H9 (cell line): Measurements from ENCODE around the gene COQ5. TPM values are rescaled to one million over a fixed set of nuclear protein-coding genes. Genes with fewer than 3 reads are reported as not detected.

Experiments used
- DNase-seq: peaks from one replicate; pipeline ENCODE4 v3.0.0-alpha.2; 2017
- H2AFZ ChIP-seq: one replicate; pipeline ENCODE4 v1.6.1; 2013; ENCODE audit warnings: mild to moderate bottlenecking, low read length, control low read depth, moderate library complexity
- H2AK5ac ChIP-seq: 2 replicates; pipeline ENCODE4 v1.6.1; 2013; ENCODE audit warnings: low read length, control low read depth, mixed read lengths; ENCODE audit not compliant: insufficient read length
- H2BK120ac ChIP-seq: one replicate; pipeline ENCODE4 v1.6.1; 2013; ENCODE audit warnings: low read depth, mild to moderate bottlenecking, low read length, control low read depth, inconsistent platforms; ENCODE audit not compliant: poor library complexity, severe bottlenecking
- H2BK12ac ChIP-seq: 2 replicates; pipeline ENCODE4 v1.6.1; 2013; ENCODE audit warnings: low read length, control low read depth, mixed read lengths, low read depth; ENCODE audit not compliant: insufficient read length
- H2BK15ac ChIP-seq: 2 replicates; pipeline ENCODE4 v1.6.1; 2013; ENCODE audit warnings: low read depth, low read length, control low read depth
- H2BK20ac ChIP-seq: one replicate; pipeline ENCODE4 v1.6.1; 2013; ENCODE audit warnings: low read depth, mild to moderate bottlenecking, low read length, control low read depth, inconsistent platforms; ENCODE audit not compliant: poor library complexity, severe bottlenecking
- H2BK5ac ChIP-seq: 2 replicates; pipeline ENCODE4 v1.6.1; 2013; ENCODE audit warnings: low read length, control low read depth, mixed read lengths; ENCODE audit not compliant: insufficient read length
- H3K14ac ChIP-seq: 2 replicates; pipeline ENCODE4 v1.6.1; 2013; ENCODE audit warnings: low read length, control low read depth; ENCODE audit not compliant: insufficient read depth
- H3K18ac ChIP-seq: 2 replicates; pipeline ENCODE4 v1.6.1; 2013; ENCODE audit warnings: low read depth, mild to moderate bottlenecking, mixed read lengths, low read length, control low read depth; ENCODE audit not compliant: insufficient read length
- H3K23ac ChIP-seq: 2 replicates; pipeline ENCODE4 v1.6.1; 2013; ENCODE audit warnings: low read length, control low read depth, mixed read lengths, low read depth; ENCODE audit not compliant: insufficient read length
- H3K23me2 ChIP-seq: 2 replicates; pipeline ENCODE4 v1.6.1; 2013; ENCODE audit warnings: low read depth, mild to moderate bottlenecking, mixed read lengths, low read length, control low read depth; ENCODE audit not compliant: insufficient read length, poor library complexity, severe bottlenecking
- H3K27ac ChIP-seq: 2 replicates; pipeline ENCODE4 v1.5.1; 2013; ENCODE audit warnings: low read length, control low read depth, mixed read lengths, low read depth; ENCODE audit not compliant: insufficient read length
- H3K27me3 ChIP-seq: 2 replicates; pipeline ENCODE4 v1.6.1; 2013; ENCODE audit warnings: low read length, control low read depth, inconsistent platforms; ENCODE audit not compliant: insufficient read depth
- H3K4ac ChIP-seq: 2 replicates; pipeline ENCODE4 v1.6.1; 2013; ENCODE audit warnings: low read depth, mild to moderate bottlenecking, control low read depth, inconsistent platforms, low read length, moderate library complexity
- H3K4me1 ChIP-seq: 2 replicates; pipeline ENCODE4 v1.6.1; 2013; ENCODE audit warnings: low read length, control low read depth, inconsistent platforms; ENCODE audit not compliant: insufficient read depth
- H3K4me2 ChIP-seq: 2 replicates; pipeline ENCODE4 v1.6.1; 2013; ENCODE audit warnings: low read length, control low read depth, mixed read lengths; ENCODE audit not compliant: insufficient read length, insufficient read depth
- H3K56ac ChIP-seq: 2 replicates; pipeline ENCODE4 v1.6.1; 2013; ENCODE audit warnings: low read depth, mild to moderate bottlenecking, mixed read lengths, low read length, control low read depth; ENCODE audit not compliant: insufficient read length
- H3K79me1 ChIP-seq: 2 replicates; pipeline ENCODE4 v1.6.1; 2013; ENCODE audit warnings: low read depth, mild to moderate bottlenecking, moderate library complexity, low read length, control low read depth, inconsistent platforms; ENCODE audit not compliant: insufficient read depth, poor library complexity, severe bottlenecking
- H3K79me2 ChIP-seq: 2 replicates; pipeline ENCODE4 v1.6.1; 2013; ENCODE audit warnings: low read length, control low read depth, inconsistent platforms; ENCODE audit not compliant: insufficient read depth
- H3K9ac ChIP-seq: 2 replicates; pipeline ENCODE4 v1.6.1; 2013; ENCODE audit warnings: low read length, control low read depth, mixed read lengths; ENCODE audit not compliant: insufficient read length; ENCODE audit errors: extremely low read depth
- H3K9me3 ChIP-seq: one replicate; pipeline ENCODE4 v1.6.1; 2013; ENCODE audit warnings: low read depth, low read length, inconsistent platforms; ENCODE audit not compliant: control insufficient read depth
- H3T11ph ChIP-seq: one replicate; pipeline ENCODE4 v1.6.1; 2013; ENCODE audit warnings: mild to moderate bottlenecking, low read length, control low read depth, inconsistent platforms
- H4K20me1 ChIP-seq: one replicate; pipeline ENCODE4 v1.6.1; 2013; ENCODE audit not compliant: control insufficient read depth, insufficient read length, insufficient read depth
- H4K5ac ChIP-seq: 2 replicates; pipeline ENCODE4 v1.6.1; 2013; ENCODE audit warnings: low read depth, mild to moderate bottlenecking, mixed read lengths, low read length, control low read depth; ENCODE audit not compliant: insufficient read length
- H4K8ac ChIP-seq: replicated peaks from 2 replicates; pipeline ENCODE4 v1.6.1; 2013; ENCODE audit warnings: low read length, control low read depth, mixed read lengths, low read depth; ENCODE audit not compliant: insufficient read length
- H4K91ac ChIP-seq: 2 replicates; pipeline ENCODE4 v1.6.1; 2013; ENCODE audit warnings: low read depth, mild to moderate bottlenecking, moderate library complexity, mixed read lengths, low read length, control low read depth; ENCODE audit not compliant: insufficient read length
- H3K27ac Mint-ChIP-seq, 3 experiments: 2 replicates in 2 of 3; 3 replicates in 1 of 3; pipeline ENCODE4 v1.8.0; 2020 to 2021; ENCODE audit warnings: mixed read lengths in 3 of 3, mild to moderate bottlenecking in 1 of 3, moderate library complexity in 1 of 3
- H3K27me3 Mint-ChIP-seq: 2 replicates; pipeline ENCODE4 v1.8.0; 2021; ENCODE audit warnings: low read depth, mild to moderate bottlenecking, moderate library complexity, mixed read lengths
- H3K36me3 Mint-ChIP-seq, 3 experiments: 2 replicates in 2 of 3; 3 replicates in 1 of 3; pipeline ENCODE4 v1.8.0; 2020 to 2021; ENCODE audit warnings: low read depth in 3 of 3, mixed read lengths in 3 of 3; ENCODE audit not compliant: insufficient read depth in 1 of 3
- H3K4me1 Mint-ChIP-seq, 2 experiments: 2 replicates each; pipeline ENCODE4 v1.8.0; 2020; ENCODE audit warnings: mixed read lengths in 2 of 2
- H3K4me3 Mint-ChIP-seq, 2 experiments: 2 replicates in 1 of 2; 3 replicates in 1 of 2; pipeline ENCODE4 v1.8.0; 2020 to 2021; ENCODE audit warnings: mild to moderate bottlenecking in 2 of 2, mixed read lengths in 2 of 2, moderate library complexity in 1 of 2
- H3K9me3 Mint-ChIP-seq, 2 experiments: 2 replicates in 1 of 2; 3 replicates in 1 of 2; pipeline ENCODE4 v1.8.0; 2020; ENCODE audit warnings: mild to moderate bottlenecking in 2 of 2, mixed read lengths in 2 of 2, moderate library complexity in 1 of 2
- CTCF ChIP-seq: fragments of 200-600 bp; sonication (generic); conservative IDR thresholded peaks from 3 replicates; pipeline ENCODE4 v1.8.0; 2021; ENCODE audit warnings: antibody characterized with exemption, mild to moderate bottlenecking
- total RNA-seq: library from RNA; stranded (reverse); gene quantifications from 2 replicates; pipeline ENCODE4 v1.2.1, GENCODE V29; 2021

The COQ5 gene
- total RNA-seq, 1 experiment from 2014 or later, result 34.8 TPM

- no peak overlapping the region for H3T11ph ChIP-seq
- H3K18ac ChIP-seq, result no peak overlapping the region
- H2BK12ac ChIP-seq, result no peak overlapping the region
- Mint-ChIP-seq H3K9me3 (no peaks in the 10 kb centered on the region), H3K27ac (no peak overlapping the region), H3K4me3 (no peak overlapping the region), H3K4me1 (peaks cover 21 to 24% of the 10 kb centered on the region in 2 experiments), H3K27me3 (no peaks in the 10 kb centered on the region), H3K36me3 (peaks cover 2 to 6% (median 4%) of the 10 kb centered on the region in 3 experiments)
- H3K79me2 ChIP-seq, result peaks cover 7% of the 10 kb centered on the region; the same call in 1 of the 2 replicates
- no peak overlapping the region for H2BK120ac ChIP-seq
- H3K79me1 ChIP-seq, result no peaks in the 10 kb centered on the region
- peaks cover 7% of the 10 kb centered on the region for H3K23me2 ChIP-seq
- no peak overlapping the region for H2BK5ac ChIP-seq
- no peak overlapping the region for H4K5ac ChIP-seq
- H2BK20ac ChIP-seq, result no peak overlapping the region
- H4K20me1 ChIP-seq, result no peaks in the 10 kb centered on the region
- H3K4ac ChIP-seq, result no peak overlapping the region
- no peak overlapping the region for H3K56ac ChIP-seq
- TF ChIP-seq CTCF, result no peak
- H3K4me1 ChIP-seq, result no peaks in the 10 kb centered on the region; the same call in 1 of the 2 replicates
- H3K4me2 ChIP-seq, result no peak overlapping the region
- no peak overlapping the region for H3K14ac ChIP-seq
- no peak overlapping the region for H4K8ac ChIP-seq
- no peak for DNase-seq
- no peak overlapping the region for H3K27ac ChIP-seq
- H3K23ac ChIP-seq, result no peak overlapping the region
- no peak overlapping the region for H2AK5ac ChIP-seq
- H4K91ac ChIP-seq, result no peak overlapping the region
- H3K9me3 ChIP-seq, result no peaks in the 10 kb centered on the region
- no peaks in the 10 kb centered on the region for H3K27me3 ChIP-seq
- no peak overlapping the region for H2AFZ ChIP-seq
- no peak overlapping the region for H3K9ac ChIP-seq
- H2BK15ac ChIP-seq, result no peak overlapping the region
These were observed 56.4 kb downstream of the COQ5 start for GRCh38 chr12:120472521-120472920.
